NCI-H2196 (cell line): ENCODE data around the gene DLEC1.
"Not testable (repeated sequence)": the region's sequence is repeated elsewhere in the genome, so short reads cannot be mapped to it uniquely, and the experiment has no call there.

Experiments used
- DNase-seq: peaks from one replicate; lab custom pipeline; 2025; ENCODE audit not compliant: unreplicated experiment; lab: John Stamatoyannopoulos, UW

The DLEC1 gene

GRCh38 chr3:38152609-38153008 is 113.6 kb downstream of the DLEC1 start:
- no peak for DNase-seq

- DNase-seq: no peak
These were observed 114.2 kb downstream of the DLEC1 start for GRCh38 chr3:38153221-38153620.

- DNase-seq: no peak
These were observed 115.1 kb downstream of the DLEC1 start for GRCh38 chr3:38154033-38154494.

GRCh38 chr3:38154625-38155255 is 115.7 kb downstream of the DLEC1 start:
- no peak for DNase-seq

- no peak for DNase-seq
These were observed 116.8 kb downstream of the DLEC1 start for GRCh38 chr3:38155825-38156224.

- no peak for DNase-seq
These were observed 118.1 kb downstream of the DLEC1 start for GRCh38 chr3:38157117-38157516.

- peak; percentile 3 for DNase-seq
These were observed 118.6 kb downstream of the DLEC1 start for GRCh38 chr3:38157595-38157994.

GRCh38 chr3:38158472-38158871 is 119.5 kb downstream of the DLEC1 start:
- DNase-seq: no peak

- DNase-seq: not testable (repeated sequence)
These were observed 121.7 kb downstream of the DLEC1 start for GRCh38 chr3:38160704-38161103.

- no peak for DNase-seq
These were observed 124.3 kb downstream of the DLEC1 start for GRCh38 chr3:38163117-38163840.

GRCh38 chr3:38163841-38164642 is 125.0 kb downstream of the DLEC1 start:
- DNase-seq: no peak

- no peak for DNase-seq
These were observed 125.6 kb downstream of the DLEC1 start for GRCh38 chr3:38164643-38164951.

- peak; percentile 90 for DNase-seq
These were observed 126.1 kb downstream of the DLEC1 start, which contains the start of gene OXSR1 for GRCh38 chr3:38164952-38165721. Gene OXSR1 (plus strand): TSS chr3:38165537. CDS start chr3:38165877, 340 bp downstream.

- DNase-seq: no peak
These were observed 126.8 kb downstream of the DLEC1 start for GRCh38 chr3:38165722-38166387.

- DNase-seq: no peak
These were observed 128.6 kb downstream of the DLEC1 start for GRCh38 chr3:38167591-38167990.

GRCh38 chr3:38168151-38169026 is 129.4 kb downstream of the DLEC1 start:
- DNase-seq: no peak

GRCh38 chr3:38169027-38169317 is 130.0 kb downstream of the DLEC1 start:
- no peak for DNase-seq

- no peak for DNase-seq
These were observed 131.7 kb downstream of the DLEC1 start for GRCh38 chr3:38170722-38171121.

GRCh38 chr3:38171622-38172021 is 132.6 kb downstream of the DLEC1 start:
- DNase-seq: no peak
